CD4-positive, alpha-beta T cell (primary cell): ENCODE data around the gene TMEM117. TPM values are rescaled to one million over a fixed set of nuclear protein-coding genes. Genes with fewer than 3 reads are reported as not detected.

Experiments
- ATAC-seq: fragments of 200-7000 bp; cut with Tn5 transposase; one replicate; pipeline ENCODE4 v1.10.0; 2022; ENCODE audit warnings: mild to moderate bottlenecking; ENCODE audit not compliant: poor library complexity
- CTCF ChIA-PET: fragments of 350-600 bp; sonication (Branson Sonifier 250); formaldehyde crosslinking; loops from one replicate; lab custom pipeline; 2021; ENCODE audit warnings: antibody characterized with exemption, inconsistent platforms; lab: Charles Lee
- POLR2A ChIA-PET: fragments of 350-600 bp; sonication (Branson Sonifier 250); formaldehyde crosslinking; loops from one replicate; lab custom pipeline; 2021; ENCODE audit warnings: antibody characterized with exemption, inconsistent platforms; lab: Charles Lee
- DNase-seq, 14 experiments: peaks; one replicate each; pipeline ENCODE4 v3.0.0-alpha.2; 2013 to 2020; ENCODE audit warnings: mixed read lengths in 2 of 14
- H3K27ac ChIP-seq, 2 donors: one replicate each; pipeline versions ENCODE4 v1.5.1 to v1.7.0; 2013; ENCODE audit warnings: low read length in 2 of 2, low read depth in 1 of 2, mild to moderate bottlenecking in 1 of 2
- H3K27me3 ChIP-seq, 2 experiments: 1 replicate in 1 of 2; 2 replicates in 1 of 2; pipeline versions ENCODE4 v1.6.1 to v1.7.0; 2013; ENCODE audit warnings: low read length in 2 of 2, control low read depth in 1 of 2, mild to moderate bottlenecking in 1 of 2, moderate library complexity in 1 of 2; ENCODE audit not compliant: insufficient read depth in 2 of 2, control insufficient read depth in 1 of 2
- H3K36me3 ChIP-seq: one replicate; pipeline ENCODE4 v1.6.1; 2013; ENCODE audit warnings: low read length, control low read depth; ENCODE audit not compliant: insufficient read depth
- H3K4me1 ChIP-seq: one replicate; pipeline ENCODE4 v1.6.1; 2013; ENCODE audit warnings: low read length, control low read depth; ENCODE audit not compliant: insufficient read depth
- H3K4me3 ChIP-seq: one replicate; pipeline ENCODE4 v1.5.1; 2013; ENCODE audit warnings: mild to moderate bottlenecking, low read length, moderate library complexity
- H3K9me3 ChIP-seq, 2 experiments: 1 replicate in 1 of 2; 2 replicates in 1 of 2; pipeline versions ENCODE4 v1.6.1 to v1.7.0; 2013; ENCODE audit warnings: low read length in 2 of 2, mild to moderate bottlenecking in 2 of 2, control low read depth in 1 of 2, moderate library complexity in 1 of 2; ENCODE audit not compliant: control insufficient read depth in 1 of 2, insufficient read depth in 1 of 2
- H3K27ac Mint-ChIP-seq: one replicate; pipeline ENCODE4 v1.8.0; 2020; ENCODE audit warnings: mixed read lengths
- H3K27me3 Mint-ChIP-seq: one replicate; pipeline ENCODE4 v1.8.0; 2021; ENCODE audit warnings: mixed read lengths
- H3K36me3 Mint-ChIP-seq: one replicate; pipeline ENCODE4 v1.8.0; 2021; ENCODE audit warnings: low read depth, mixed read lengths
- H3K4me1 Mint-ChIP-seq: one replicate; pipeline ENCODE4 v1.8.0; 2021; ENCODE audit warnings: low read depth, mixed read lengths
- H3K4me3 Mint-ChIP-seq: one replicate; pipeline ENCODE4 v1.8.0; 2020; ENCODE audit warnings: mild to moderate bottlenecking, mixed read lengths
- H3K9me3 Mint-ChIP-seq: one replicate; pipeline ENCODE4 v1.8.0; 2020; ENCODE audit warnings: mixed read lengths
- CTCF ChIP-seq: fragments of 200-600 bp; IDR thresholded peaks from one replicate; pipeline ENCODE4 v1.8.0; 2022; ENCODE audit warnings: antibody characterized with exemption, mild to moderate bottlenecking
- intact Hi-C, 2 experiments: fragments of 100-400 bp; cut with DNase I in 1 of 2; cut with micrococcal nuclease in 1 of 2; formaldehyde crosslinking; loops; one replicate each; pipeline versions ENCODE4 v1.15.1 to v1.9.0; 2023 to 2025; cut with DNase I, micrococcal nuclease
- total RNA-seq, 174 experiments: library from RNA in 2 of 174; stranded (reverse) in 2 of 174; gene quantifications; one replicate each; pipeline ENCODE4 v1.2.3 and lab custom pipeline; 2021 to 2026

TMEM117 gene
- total RNA-seq, 2 experiments from 2014 or later: 3.4 to 4.4 TPM

- Mint-ChIP-seq H3K4me1 (no peaks in the 10 kb centered on the region), H3K4me3 (no peak overlapping the region), H3K9me3 (peaks cover 3% of the 10 kb centered on the region), H3K36me3 (no peaks in the 10 kb centered on the region), H3K27me3 (no peaks in the 10 kb centered on the region), H3K27ac (no peak overlapping the region)
- no peak overlapping the region for H3K27ac ChIP-seq
- H3K27me3 ChIP-seq: no peaks in the 10 kb centered on the region
- no peak for DNase-seq
- intact Hi-C loops: no loop called here
- CTCF ChIA-PET: no interaction called here
- no peak for ATAC-seq
- POLR2A ChIA-PET: no interaction called here
- H3K36me3 ChIP-seq: no peaks in the 10 kb centered on the region
- no peak overlapping the region for H3K4me3 ChIP-seq
- TF ChIP-seq CTCF: no peak
- H3K4me1 ChIP-seq: no peaks in the 10 kb centered on the region
- no peaks in the 10 kb centered on the region for H3K9me3 ChIP-seq
These were observed 264.4 kb downstream of the TMEM117 start for GRCh38 chr12:44100264-44100663.

GRCh38 chr12:44101475-44101874 is 265.6 kb downstream of the TMEM117 start:
- H3K27ac ChIP-seq: no peak overlapping the region
- no peak for ATAC-seq
- H3K4me1 ChIP-seq: no peaks in the 10 kb centered on the region
- TF ChIP-seq CTCF: no peak
- Mint-ChIP-seq H3K4me1 (no peaks in the 10 kb centered on the region), H3K9me3 (no peaks in the 10 kb centered on the region), H3K36me3 (no peaks in the 10 kb centered on the region), H3K27me3 (no peaks in the 10 kb centered on the region), H3K27ac (no peak overlapping the region), H3K4me3 (no peak overlapping the region)
- ChIA-PET POLR2A (no interaction called here), CTCF (no interaction called here)
- H3K36me3 ChIP-seq: no peaks in the 10 kb centered on the region
- no peak for DNase-seq
- no peak overlapping the region for H3K4me3 ChIP-seq
- intact Hi-C loops: no loop called here
- H3K27me3 ChIP-seq: no peaks in the 10 kb centered on the region
- H3K9me3 ChIP-seq: no peaks in the 10 kb centered on the region

- CTCF ChIA-PET: no interaction called here
These were observed 279.0 kb downstream of the TMEM117 start for GRCh38 chr12:44114906-44115305.

More at GRCh38 chr12:44114906-44115305, 279.0 kb downstream of the TMEM117 start:
- Histone ChIP-seq H3K4me3 (no peak overlapping the region), H3K36me3 (no peaks in the 10 kb centered on the region), H3K27me3 (no peaks in the 10 kb centered on the region), H3K27ac (no peak overlapping the region), H3K9me3 (no peaks in the 10 kb centered on the region), H3K4me1 (no peaks in the 10 kb centered on the region)
- POLR2A ChIA-PET: no interaction called here
- no peak for ATAC-seq
- intact Hi-C loops: no loop called here
- Mint-ChIP-seq H3K9me3 (peaks cover 8% of the 10 kb centered on the region), H3K27ac (no peak overlapping the region), H3K4me1 (no peaks in the 10 kb centered on the region), H3K36me3 (peaks cover 10% of the 10 kb centered on the region), H3K4me3 (no peak overlapping the region), H3K27me3 (no peaks in the 10 kb centered on the region)
- no peak for TF ChIP-seq CTCF
- no peak for DNase-seq
